HepG2 (cell line): ENCODE data around the gene HLA-B. TPM values are rescaled to one million over a fixed set of nuclear protein-coding genes. Genes with fewer than 3 reads are reported as not detected.

Experiments
- BCLAF1 ChIP-seq: fragments of 450-650 bp; IDR thresholded peaks from 2 replicates; pipeline ENCODE4 v1.6.1; 2017; ENCODE audit warnings: mild to moderate bottlenecking
- CHCHD3 ChIP-seq: sonication (generic); formaldehyde crosslinking; IDR thresholded peaks from 2 replicates; pipeline ENCODE4 v1.8.0; 2022; ENCODE audit warnings: mild to moderate bottlenecking, missing genetic modification reagents, moderate library complexity
- KMT2B ChIP-seq: IDR thresholded peaks from 2 replicates; pipeline ENCODE4 v1.6.1; 2016; ENCODE audit warnings: missing genetic modification reagents, missing compliant biosample characterization
- MTF2 ChIP-seq: sonication (generic); formaldehyde crosslinking; IDR thresholded peaks from 2 replicates; pipeline ENCODE4 v1.5.0; 2020; ENCODE audit warnings: missing genetic modification reagents, borderline replicate concordance
- SIX4 ChIP-seq: sonication (generic); formaldehyde crosslinking; IDR thresholded peaks from 2 replicates; pipeline ENCODE4 v1.4.0; 2020; ENCODE audit warnings: missing genetic modification reagents
- ZNF34 ChIP-seq: sonication (generic); formaldehyde crosslinking; IDR thresholded peaks from 2 replicates; pipeline ENCODE4 v1.4.0; 2020; ENCODE audit warnings: mild to moderate bottlenecking, missing genetic modification reagents, borderline replicate concordance
- ZNF574 ChIP-seq: sonication (generic); formaldehyde crosslinking; IDR thresholded peaks from 2 replicates; pipeline ENCODE4 v1.4.0; 2020; ENCODE audit warnings: missing genetic modification reagents
- ZSCAN20 ChIP-seq: sonication (generic); formaldehyde crosslinking; IDR thresholded peaks from 2 replicates; pipeline ENCODE4 v1.4.0; 2020; ENCODE audit warnings: missing genetic modification reagents, mild to moderate bottlenecking, borderline replicate concordance
- ZUFSP ChIP-seq: sonication (generic); formaldehyde crosslinking; IDR thresholded peaks from 2 replicates; pipeline ENCODE4 v1.9.0; 2021; ENCODE audit warnings: missing genetic modification reagents, mild to moderate bottlenecking, borderline replicate concordance
- polyA plus RNA-seq, 8 experiments: library from polyadenylated mRNA; depleted of rRNA in 3 of 8; stranded (reverse) in 7 of 8; unstranded in 1 of 8; fragments of >200 nt; fragmentation: Illumina TruSeq in 4 of 8; extraction: Trizol in 4 of 8; gene quantifications; 2 replicates each; pipeline versions ENCODE4 v1.2.1 to v1.2.3, GENCODE V29; 2011 to 2016; ENCODE audit warnings: low read depth in 4 of 8, missing spikeins in 1 of 8, mixed read lengths in 1 of 8; ENCODE audit not compliant: insufficient read depth in 1 of 8
- total RNA-seq, 5 experiments: library from RNA; depleted of rRNA; stranded (reverse); fragments of >200 nt; fragmentation: Illumina TruSeq; extraction: Trizol; gene quantifications; 2 replicates each; pipeline ENCODE4 v1.2.3, GENCODE V29; 2016; ENCODE audit warnings: low read depth in 1 of 5

The HLA-B gene
- total and polyA plus RNA-seq, 2 of the 13 experiments (the other 11 are each of a cell fraction or from before 2014, with no cell fraction given), result 35.3 to 88.9 TPM

- no peak for TF ChIP-seq ZNF574 (CRISPR knock-in tag)
- no peak for TF ChIP-seq ZUFSP (CRISPR knock-in tag)
- TF ChIP-seq KMT2B (CRISPR knock-in tag), result no peak
- TF ChIP-seq ZNF34, result no peak
- no peak for TF ChIP-seq CHCHD3 (CRISPR knock-in tag)
- no peak for TF ChIP-seq SIX4 (CRISPR knock-in tag)
- TF ChIP-seq MTF2, result no peak
- no peak for TF ChIP-seq ZSCAN20
- TF ChIP-seq BCLAF1, result no peak
Observed at GRCh38 chr6:31395832-31396231, 38.9 kb upstream of the HLA-B start (continued).
